Ovary (tissue), 3 donors: ENCODE data around the gene SLX4IP.

Source experiments
- POLR2A ChIP-seq: fragments of 450-650 bp; IDR thresholded peaks from one replicate; pipeline ENCODE4 v1.6.1; 2017; ENCODE audit warnings: antibody characterized with exemption, mild to moderate bottlenecking, moderate library complexity
- TF ChIP-seq, protein P1 (sequence below), 3 donors: fragments of 450-650 bp in 2 of 3; fragments of 200-600 bp in 1 of 3; IDR thresholded peaks; one replicate each; pipeline versions ENCODE4 v1.5.1 to v1.8.0; 2016 to 2022; ENCODE audit warnings: antibody characterized with exemption in 3 of 3, mild to moderate bottlenecking in 1 of 3
- donor health status: DM: no; HTN: no; CAD: no.

DNA sequence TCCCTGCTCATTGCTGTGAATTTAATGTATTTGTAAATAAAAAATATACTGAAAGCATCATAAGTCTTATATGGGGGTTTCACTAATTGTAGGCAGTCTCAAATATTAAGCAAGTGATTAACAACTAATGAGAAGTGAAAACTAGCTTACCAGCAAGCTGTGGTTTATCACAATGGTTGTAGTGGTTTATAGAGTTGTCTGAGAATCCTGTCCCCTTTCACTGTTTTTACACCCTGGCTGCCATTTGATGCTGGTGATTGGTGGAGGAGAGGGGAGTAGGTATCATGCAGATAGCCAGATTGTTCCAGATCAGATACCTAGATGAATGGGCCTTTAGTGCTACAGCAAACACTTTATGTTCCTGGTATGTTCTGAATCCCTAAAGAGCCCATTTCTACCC is 7.1 kb upstream of the SLX4IP start:
- no peak for TF ChIP-seq POLR2A
- TF ChIP-seq, protein P1, sequence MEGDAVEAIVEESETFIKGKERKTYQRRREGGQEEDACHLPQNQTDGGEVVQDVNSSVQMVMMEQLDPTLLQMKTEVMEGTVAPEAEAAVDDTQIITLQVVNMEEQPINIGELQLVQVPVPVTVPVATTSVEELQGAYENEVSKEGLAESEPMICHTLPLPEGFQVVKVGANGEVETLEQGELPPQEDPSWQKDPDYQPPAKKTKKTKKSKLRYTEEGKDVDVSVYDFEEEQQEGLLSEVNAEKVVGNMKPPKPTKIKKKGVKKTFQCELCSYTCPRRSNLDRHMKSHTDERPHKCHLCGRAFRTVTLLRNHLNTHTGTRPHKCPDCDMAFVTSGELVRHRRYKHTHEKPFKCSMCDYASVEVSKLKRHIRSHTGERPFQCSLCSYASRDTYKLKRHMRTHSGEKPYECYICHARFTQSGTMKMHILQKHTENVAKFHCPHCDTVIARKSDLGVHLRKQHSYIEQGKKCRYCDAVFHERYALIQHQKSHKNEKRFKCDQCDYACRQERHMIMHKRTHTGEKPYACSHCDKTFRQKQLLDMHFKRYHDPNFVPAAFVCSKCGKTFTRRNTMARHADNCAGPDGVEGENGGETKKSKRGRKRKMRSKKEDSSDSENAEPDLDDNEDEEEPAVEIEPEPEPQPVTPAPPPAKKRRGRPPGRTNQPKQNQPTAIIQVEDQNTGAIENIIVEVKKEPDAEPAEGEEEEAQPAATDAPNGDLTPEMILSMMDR (IDR thresholded peaks at IDR 0.05), result no peak
